GM19328 (cell line): ENCODE results near the gene LIX1.
"Not testable (repeated sequence)": the region's sequence is repeated elsewhere in the genome, so short reads cannot be mapped to it uniquely, and the experiment has no call there.

Experiments used
- ATAC-seq: cut with Tn5 transposase; IDR thresholded peaks from one replicate; pipeline ENCODE4 v1.9.1; 2021; ENCODE audit warnings: mild to moderate bottlenecking, moderate library complexity; ENCODE audit not compliant: unreplicated experiment

The LIX1 gene

DNA sequence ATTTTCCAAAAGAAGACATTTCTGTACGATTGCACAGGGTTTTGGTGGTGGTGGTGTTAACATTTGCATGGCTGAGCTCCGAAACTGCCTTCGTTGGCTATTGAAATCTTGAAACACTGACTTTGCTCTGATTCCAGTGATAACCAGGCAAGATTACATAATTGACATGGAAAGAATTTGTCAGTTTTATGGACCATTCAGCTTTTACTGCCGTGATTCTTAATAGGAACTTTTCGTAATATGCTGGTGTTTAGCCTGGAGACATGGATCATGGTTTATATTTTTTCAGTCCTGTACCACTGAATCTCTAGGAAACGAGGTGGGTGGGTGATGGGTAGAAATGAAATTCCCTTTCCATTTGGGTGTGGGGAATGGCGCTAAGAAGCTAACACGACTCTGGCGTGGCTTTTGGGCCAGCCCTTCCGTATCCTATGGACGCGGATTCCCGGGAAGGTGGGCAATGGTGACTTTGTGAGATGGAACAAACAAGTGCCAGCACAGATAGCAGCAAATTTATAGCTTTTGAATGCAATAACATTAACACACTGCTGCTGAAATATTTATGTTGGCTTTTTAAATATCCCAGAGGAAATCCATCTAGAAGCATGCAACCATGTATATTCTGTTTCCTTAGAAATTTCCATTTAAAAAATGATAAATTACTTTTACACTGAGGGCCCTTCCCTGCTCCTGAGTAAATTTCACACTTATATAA, 36.8 kb downstream of the LIX1 start:
- ATAC-seq = no peak

DNA sequence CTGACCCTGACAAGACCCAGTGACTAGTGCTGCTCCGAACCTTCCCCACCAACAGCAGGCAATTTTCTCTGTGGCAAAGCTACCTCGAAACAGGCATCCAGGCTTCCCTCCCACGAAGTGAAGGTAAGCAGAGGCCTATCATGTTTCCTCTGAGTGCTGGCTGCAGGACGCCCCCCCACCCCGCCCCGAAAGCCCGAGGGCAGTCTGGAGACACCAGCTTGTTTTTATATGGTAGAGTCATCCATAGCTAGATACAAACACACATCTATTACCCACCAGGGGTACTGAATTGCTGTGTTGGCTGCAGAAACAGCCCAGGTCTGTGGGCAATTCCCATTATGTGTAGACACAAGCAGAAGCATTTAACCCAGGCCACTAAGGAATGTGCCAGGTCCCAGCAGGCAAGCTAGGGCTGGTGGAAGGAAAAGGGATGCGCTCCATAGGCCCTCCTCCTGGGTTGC, 40.4 kb downstream of the LIX1 start:
- ATAC-seq = no peak

DNA sequence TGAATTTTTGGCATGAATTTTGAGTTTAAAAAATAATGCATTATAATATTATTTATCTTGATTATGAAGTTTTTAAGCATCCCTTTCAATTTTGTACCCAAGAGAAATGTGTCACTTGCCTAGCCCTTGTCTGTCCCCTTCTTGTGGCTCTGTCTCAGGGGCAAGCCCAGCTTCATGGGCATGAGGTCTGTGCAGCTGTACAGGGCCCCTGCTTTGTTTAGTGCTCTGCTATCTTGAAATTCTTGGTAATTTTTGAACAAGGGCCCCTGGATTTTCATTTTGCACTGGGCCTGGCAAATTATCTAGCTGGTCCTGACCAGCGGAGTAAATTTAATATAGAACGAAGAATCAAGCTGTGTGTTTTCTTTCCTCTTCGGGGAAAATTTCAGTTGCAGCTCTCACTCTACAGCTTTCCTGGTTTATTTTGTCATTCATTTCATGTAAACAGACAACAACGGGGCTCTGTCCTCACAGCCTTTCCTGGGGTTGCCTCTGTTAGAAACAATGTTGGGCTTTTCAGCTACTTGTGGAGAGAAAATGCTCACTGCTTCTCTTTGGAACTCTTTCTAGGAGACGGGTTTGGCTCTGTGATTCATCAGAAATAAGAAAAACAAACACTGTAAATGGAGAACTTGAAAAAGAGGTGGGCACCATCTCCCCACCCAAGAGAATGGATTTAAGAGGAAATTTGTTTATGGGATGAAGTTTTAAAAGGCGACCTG, 41.1 kb downstream of the LIX1 start:
- no peak for ATAC-seq

DNA sequence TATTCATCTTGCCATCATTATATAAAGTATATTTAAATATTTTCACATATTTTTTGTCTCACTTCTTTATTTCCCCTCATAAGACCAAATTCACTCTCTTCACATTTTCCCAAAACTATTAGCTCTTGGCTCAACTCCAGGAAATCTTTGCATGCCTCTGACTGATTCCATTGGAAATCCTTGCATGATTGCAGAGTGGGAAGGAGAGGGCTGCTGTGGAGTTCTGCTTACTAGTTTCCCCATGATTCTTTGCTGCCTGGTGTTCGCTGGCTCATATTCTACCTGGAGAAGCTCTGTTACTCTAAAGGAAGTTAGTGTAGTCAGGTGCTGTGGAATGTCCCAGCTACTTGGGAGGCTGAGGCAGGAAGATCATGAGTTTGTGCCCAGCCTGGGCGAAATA, 41.9 kb downstream of the LIX1 start:
- ATAC-seq = no peak

DNA sequence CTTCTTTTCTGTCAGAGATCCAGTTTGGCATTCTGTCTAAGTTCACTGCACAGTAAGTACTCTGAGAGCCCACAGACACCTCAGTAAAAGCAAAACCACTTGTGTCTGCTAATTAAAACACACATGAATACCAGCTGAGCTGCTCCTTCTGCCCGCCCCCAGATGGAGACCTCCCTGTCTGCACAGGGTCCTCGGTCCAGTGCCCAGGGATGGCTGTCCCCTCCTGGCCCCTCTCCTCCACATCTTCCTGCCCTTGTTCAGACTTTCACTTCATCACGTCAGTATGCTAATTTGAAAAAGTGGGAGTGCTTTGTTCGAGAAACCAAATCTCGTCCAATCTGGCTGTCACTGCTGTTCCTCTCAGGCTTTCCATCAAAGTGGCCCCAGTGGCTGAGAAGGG, 43.5 kb downstream of the LIX1 start:
- ATAC-seq = no peak

DNA sequence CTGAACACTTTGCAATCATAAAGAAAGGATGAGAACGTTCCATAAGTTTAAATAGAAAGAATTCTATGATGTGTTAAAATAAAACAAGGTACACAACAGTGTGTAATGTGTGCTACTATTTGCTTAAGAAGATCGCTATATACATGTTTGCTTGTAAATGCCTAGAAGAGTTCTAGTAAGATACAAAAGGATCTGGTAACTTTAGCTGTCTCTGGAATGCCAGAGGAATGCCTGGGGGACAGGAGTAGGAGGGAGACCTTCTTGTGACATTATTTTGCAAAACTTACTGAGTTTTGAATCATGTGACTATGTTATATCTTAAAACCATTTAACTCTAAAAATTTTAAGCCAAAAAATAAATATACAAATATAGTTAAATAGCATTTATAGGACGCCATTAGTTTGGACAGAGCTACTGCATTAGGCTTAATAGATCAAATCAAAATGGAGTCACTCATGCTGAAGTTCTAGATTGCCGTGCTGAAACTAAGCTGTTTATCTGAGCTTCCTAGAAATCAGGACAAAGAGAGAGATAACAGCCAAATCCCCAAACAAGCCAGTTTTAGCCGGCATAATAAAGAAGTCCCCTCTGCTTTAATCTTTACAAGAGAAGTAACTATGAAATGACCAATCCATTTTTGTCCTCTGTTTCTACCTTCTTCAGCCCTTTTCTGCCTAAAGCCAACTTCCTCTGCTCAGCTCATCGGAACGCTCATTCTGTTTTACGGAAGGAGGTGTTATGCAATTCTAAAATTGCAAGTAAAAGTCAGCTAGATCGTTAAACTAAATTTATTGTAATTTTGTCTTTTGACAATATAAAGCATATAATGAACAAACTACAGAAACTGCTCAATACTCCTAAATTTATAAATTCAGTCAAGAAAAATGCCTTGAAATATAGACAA, 44.8 kb downstream of the LIX1 start:
- ATAC-seq = no peak

DNA sequence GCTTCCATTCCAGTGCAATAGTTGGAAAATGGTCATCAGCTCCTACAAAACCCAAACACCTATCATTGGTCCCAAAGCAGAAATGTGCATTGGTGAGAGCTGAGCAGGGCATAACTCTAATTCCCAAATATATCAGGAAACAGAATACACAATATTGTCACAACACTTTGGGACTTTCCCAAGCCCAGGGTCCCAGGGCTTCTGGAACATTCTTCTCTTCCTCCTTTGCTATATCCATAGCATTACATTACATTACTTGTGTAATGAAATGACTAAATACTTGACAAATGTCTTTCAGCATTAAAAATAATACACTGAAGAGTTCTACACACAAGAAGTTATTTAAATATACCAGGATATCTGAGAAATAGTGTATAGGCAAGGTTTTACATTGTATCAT, 45.6 kb downstream of the LIX1 start:
- no peak for ATAC-seq

DNA sequence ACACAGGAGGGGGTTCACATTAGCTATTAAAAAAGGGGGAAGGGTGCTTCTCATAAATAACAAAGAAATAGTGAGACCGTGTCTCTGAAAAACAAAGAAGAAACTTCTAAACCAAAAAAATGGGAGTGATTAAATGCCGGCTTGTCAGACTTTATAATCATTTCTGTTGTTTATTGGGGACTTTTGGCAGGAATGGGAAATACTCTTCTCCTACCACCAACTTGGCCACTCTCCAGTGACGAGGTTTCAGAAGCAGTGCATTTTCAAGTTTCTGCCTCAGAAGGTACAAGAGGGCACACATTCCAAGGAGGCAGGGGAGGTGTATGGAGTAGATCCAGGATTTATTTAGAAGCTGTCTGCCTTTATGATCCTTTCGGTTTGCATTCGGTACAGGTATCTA, 46.2 kb downstream of the LIX1 start:
- no peak for ATAC-seq

DNA sequence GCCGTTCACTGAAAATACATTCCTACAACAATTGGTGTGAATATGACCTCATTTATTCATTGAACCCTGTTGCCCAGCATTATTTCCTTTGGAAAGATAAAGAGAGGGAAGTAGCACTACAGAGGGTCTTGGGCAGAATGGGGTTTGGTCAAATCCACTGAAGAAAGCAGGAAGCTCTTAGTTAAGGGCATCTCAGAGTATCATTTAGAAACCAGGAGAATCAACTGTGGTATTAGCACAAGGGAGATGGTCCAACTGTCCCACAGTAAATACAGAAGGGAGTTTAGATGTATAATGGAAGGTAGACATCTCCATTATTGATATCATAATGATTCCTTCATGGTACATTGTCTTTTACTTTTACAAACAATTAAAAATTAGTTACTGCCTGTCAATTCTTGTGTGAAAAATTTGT, 47.1 kb downstream of the LIX1 start:
- ATAC-seq = peak; percentile 12

DNA sequence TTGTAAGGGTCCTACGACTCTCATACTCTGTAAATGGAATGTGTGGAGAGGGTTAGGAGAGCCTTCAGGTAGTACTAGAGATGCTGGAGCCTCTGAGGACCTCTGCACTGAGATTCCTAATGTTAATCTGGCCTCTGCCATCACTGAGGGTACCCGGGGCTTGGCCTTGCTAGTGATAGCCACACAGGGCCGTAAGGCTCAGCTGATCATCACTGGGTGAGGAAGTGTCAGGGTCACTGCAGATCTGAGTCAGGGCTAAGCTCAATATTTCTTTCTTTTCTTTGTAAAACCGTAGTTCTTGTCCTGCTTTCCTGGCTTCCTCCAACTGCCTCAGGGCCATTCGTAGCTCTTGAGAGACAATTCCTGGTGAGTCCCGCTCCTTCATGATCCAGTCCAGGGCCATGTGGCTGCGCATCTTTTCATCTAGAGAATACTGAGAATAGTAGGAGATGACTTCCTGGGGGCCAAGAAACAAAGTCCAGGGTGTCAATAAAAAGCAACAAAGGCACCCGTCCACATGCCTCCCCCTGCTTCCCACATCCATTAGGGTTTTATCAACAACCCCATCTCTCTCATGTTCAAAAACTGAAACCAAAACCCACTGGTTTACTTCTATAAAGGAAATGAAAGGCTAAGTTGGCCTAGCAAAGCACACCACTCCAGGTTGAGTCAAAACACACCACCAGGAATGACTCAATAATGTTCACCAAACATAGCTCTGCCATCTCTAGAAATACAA, 47.7 kb downstream of the LIX1 start:
- ATAC-seq = peak; percentile 94

DNA sequence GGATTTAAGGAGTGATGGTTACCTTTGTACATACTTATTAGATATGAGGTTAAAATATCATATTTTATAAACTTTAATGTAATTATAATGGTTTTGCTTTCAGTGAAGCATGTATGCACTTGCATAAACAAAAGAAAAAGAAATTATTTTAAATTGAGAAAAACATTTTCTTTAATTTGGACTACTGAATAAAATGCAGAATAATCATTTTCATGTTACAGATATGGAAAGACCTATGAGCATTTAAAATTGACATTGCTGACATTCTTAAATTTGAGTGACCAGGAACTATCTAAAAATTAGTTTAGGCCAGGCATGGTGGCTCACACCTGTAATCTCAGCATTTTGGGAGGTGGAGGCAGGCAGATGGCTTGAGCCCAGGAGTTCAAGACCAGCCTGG, 49.2 kb downstream of the LIX1 start:
- no peak for ATAC-seq

DNA sequence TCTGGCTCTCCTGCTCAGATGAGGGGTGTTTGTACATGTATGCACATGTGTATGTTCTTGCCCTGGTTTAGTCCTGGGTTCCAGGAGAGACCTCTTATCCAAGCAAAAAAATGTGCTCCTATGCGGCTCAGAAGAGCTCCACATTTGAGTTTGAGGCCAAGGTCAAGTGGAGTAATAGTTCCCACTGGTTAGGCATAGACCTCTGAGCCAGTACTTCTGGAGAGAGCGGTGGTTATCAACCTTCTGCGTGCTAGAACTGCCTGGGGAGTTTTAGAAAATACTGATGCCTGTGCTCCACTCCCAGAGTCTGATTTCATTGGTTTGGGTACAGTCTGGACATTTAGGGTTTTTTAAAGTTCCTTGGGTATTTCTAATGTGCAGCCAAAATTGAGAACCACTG, 51.5 kb downstream of the LIX1 start:
- no peak for ATAC-seq

DNA sequence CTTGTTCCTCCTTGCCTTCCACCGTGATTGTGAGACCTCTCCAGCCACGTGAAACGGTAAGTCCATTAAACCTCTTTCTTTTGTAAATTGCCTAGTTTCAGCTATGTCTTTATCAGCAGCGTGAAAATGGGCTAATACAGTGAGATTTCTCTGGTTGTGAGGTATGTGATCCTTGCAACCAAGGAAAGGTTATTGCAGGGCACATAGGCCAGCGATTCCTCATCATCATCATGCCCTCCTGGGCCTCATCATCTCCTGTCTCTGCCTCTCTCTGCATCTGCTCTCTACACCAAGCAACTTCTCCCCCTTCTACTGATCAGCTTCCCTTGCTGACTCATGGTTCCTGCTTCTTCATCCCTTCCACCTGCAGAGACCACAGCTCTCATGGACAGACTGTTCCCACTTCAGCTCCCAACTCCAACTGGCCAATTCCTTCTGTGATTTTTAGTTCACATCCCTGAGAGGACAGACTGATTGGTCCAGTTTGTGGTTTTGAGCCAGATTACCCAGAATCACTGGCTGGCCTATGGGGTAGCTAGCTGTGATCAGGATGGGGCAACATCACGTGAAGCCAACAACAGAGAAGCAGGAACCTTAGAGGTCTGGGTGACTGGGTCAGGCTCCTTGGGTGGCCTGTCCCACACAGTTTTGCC, 53.1 kb downstream of the LIX1 start:
- ATAC-seq = no peak

DNA sequence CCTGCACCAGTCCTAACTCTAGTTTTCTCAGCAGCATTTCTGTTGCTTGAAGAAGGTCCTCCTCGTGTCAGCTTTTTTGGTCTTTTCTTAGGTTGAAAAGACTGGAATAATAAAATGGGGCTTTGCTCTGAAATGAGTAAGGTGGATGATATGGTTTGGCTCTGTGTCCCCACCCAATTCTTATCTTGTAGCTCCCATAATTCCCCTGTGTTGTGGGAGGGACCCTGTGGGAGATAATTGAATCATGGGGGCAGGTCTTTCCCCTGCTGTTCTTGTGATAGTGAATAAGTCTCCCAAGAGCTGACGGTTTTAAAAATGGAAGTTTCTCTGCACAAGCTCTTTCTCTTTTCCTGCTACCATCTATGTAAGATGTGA, 53.6 kb downstream of the LIX1 start:
- ATAC-seq = no peak

DNA sequence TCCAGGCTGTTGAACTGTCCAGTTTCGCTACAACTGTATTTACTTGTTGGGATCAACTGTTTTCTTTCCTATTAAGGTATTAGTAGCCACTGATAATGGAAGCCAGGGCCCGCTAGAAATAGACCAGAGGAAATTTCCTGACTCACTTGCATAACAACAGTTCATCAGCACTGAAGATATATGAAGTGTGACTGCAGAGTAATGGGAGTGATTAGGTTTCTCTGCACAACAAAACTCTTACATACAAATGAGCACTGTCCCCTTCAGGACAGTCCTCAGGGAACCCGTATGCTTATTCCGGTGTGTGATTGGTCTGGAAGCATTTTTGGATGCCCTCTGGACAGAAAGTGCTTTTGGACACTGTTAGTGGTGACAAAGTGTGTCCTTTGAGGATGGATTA, 55.3 kb downstream of the LIX1 start:
- ATAC-seq = no peak

DNA sequence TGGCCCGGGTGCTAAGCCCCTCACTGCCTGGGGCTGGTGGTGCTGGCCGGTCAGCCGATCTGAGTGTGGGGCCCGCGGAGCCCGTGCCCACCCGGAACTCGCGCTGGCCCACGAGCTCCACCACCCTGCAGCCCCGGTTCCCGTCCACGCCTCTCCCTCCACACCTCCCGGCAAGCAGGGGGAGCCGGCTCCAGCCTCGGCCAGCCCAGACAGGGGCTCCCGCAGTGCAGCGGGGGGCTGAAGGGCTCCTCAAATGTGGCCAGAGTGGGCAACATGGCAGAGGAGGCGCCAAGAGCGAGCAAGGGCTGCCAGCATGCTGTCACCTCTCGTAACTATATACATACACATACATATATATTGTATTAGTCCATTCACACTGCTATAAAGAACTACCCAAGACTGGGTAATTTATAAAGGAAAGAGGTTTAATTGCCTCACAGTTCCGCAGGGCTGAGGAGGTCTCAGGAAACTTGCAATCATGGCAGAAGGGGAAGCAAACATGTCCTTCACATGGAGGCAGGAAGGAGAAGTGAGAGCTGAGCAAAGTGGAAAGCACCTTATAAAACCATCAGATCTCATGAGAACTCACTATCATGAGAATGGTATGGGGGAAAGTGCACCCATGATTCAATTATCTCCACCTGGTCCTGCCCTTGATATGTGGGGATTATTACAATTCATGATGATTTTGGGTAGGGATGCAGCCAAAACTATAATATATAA, 56.8 kb downstream of the LIX1 start:
- ATAC-seq = no peak

DNA sequence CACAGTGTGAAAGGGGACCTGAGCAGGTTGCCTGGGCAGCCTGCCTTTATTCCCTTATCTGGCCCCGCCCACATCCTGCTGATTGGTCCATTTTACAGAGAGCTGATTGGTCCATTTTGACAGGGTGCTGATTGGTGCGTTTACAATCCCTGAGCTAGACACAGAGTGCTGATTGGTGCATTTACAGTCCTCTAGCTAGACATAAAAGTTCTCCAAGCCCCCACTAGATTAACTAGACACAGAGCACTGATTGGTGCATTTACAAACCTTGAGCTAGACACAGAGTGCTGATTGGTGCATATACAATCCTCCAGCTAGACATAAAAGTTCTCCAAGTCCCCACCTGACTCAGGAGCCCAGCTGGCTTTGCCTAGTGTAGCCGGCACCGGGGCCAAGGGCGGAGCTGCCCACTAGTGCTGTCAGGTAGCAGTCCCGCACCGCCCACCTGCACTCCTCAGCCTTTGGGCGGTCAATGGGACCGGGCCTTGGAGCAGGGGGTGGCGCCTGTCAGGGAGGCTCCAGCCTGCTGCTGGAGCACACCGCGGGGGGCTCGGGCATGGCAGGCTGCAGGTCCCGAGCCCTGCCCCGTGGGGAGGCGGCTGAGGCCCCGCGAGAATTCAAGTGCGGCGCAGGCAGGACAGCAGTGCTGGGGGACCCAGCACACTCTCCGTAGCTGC, 57.5 kb downstream of the LIX1 start:
- not testable (repeated sequence) for ATAC-seq

DNA sequence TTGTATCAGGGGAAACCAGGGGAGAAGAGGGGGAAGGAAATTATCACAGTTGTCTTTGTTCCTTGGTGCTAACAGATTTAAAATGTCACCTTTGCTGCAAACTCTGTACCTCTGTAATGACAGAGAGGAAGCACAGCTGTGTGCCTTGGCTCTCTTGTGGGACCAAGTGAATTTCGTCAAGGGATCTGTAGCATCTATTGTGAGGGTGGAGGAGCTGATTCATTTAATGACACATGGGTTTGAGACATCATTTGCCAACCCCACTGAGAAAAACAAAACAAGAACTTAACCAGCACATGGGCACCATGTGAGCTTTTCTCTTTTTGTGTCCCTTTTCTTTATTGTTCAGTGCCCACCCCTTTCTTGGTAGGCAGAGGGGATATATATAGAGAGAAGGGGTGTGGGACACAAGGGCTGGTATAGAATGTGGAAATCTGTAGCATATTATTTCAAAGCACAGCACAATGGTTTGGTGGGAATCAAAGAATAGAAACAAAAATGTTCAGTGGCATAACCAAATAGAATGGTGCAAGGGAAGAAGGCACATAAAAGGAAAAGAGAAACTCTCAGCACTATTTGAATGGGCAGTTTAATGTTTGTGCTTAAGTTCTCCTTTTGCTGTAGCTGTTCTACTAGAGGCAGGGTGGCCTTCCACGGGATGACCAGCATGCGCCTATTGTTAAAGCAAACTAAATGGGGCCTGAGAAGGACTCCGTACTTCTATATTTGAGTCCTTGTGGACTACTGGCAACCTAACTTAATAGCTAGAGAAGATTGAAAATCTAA, 63.3 kb downstream of the LIX1 start:
- no peak for ATAC-seq
